Eye (tissue), 1 donor: ENCODE results near the gene IWS1.
"Not testable (repeated sequence)": the region's sequence is repeated elsewhere in the genome, so short reads cannot be mapped to it uniquely, and the experiment has no call there.

ENCODE experiments used
- DNase-seq: peaks from one replicate; pipeline ENCODE4 v3.0.0-alpha.2; 2015

The IWS1 gene

DNA sequence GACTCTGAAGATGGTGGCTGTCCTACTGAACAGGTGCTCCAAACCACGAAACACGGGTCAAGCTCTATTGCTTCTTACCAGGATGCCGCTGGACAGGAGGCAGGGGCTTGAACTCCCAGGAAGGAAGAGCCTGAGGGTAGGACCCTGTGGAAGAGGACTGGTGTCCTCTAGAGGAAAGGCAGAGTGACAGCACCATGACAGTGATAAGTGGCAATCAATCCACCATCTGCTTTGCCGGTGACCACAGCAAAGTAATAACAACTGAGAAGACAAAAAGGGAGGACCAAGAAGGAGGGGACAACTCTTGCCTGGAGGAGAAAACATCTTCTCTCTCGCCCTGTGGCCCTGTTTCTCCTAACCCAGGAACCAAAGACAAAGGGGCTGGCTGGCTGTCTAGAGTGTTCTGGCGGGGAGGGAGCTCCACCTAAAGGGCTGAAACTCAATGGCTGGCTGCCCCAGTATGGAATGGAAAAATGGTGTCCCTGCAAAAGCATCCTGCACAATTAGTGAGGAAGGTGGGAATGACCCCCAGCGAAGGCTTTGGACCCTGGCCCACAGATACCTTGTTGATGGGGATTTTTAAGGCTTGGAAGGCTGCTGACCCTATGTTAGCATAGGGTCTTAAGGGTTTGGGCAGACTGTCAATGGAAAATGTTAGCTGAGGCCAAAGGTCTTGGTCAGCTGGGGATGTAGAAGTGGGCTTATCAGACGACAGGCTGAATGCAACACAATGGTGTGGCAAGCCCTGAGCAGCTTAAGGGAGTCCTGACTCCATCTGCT lies 72.7 kb downstream of the IWS1 start:
- DNase-seq, result no peak

DNA sequence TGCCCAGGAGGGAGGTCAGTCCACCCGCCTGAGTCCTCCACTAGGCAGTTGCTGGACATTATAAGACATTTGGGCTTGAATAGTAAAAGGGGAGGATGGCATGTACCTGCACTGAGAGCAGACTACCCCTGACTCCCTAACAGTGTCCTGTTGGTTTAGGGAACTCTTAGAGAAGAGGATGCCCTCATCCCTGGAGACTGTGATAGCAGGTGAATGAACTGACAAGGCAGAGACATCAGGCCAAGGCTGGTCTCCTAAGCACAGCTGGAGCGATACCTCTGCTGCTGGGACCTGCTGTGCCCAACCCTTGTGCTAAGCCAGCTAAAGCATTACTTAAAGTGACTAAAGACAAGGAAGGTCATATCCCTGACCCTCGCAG lies 73.3 kb downstream of the IWS1 start:
- DNase-seq, result no peak

DNA sequence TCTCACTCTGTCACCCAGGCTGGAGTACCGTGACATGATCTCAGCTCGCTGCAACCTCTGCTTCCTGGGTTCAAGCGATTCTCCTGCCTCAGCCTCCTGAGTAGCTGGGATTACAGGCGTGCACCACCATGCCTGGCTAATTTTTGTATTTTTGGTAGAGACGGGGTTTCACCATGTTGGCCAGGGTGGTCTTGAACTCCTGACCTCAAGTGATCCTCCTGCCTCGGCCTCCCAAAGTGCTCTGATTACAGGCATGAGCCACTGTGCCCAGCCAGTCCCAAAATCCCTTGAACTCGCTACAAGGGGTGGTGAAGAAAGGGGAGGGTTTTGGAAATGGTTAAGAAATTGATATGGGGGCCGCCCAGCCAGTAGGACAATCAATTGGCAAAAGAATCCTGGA lies 73.9 kb downstream of the IWS1 start:
- not testable (repeated sequence) for DNase-seq

DNA sequence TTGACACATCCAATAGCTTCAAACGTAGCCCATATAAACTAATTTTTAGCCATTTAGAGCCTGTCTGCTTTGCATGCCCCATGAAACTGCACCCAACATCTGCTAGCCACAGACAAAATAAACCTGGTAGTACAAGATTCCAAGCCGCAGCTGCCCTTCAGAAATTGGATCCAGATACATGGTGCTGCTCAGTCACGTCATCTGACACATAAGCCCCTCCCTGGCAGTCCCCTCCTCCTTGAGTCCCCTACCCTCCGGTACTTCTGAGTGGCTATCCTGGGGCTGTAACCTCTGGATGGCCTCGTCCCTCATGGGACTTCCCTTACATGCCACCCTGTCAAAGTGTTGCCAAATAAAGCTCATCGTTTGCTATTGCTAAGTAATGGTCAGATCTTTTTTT lies 74.3 kb downstream of the IWS1 start:
- peak; percentile 26 for DNase-seq

DNA sequence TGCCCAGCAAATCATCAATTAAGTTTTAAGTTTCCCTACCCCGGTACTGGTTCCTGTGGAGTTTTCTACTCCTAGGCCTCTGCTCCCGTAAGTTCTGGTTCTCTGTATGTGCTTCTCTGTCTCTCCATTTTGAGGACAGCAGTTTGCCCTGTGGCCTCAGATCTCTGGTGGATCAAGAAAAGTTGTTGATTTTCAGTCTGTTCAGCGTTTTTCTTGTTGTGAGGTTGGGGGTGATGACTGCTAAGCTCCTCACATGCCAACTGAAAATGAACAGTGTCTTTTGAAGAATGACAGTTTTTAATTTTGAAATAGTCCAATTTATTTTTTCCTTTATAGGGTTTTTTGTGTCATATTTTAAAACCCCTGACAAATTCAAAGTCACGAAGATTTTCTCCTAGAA lies 76.4 kb downstream of the IWS1 start:
- no peak for DNase-seq

DNA sequence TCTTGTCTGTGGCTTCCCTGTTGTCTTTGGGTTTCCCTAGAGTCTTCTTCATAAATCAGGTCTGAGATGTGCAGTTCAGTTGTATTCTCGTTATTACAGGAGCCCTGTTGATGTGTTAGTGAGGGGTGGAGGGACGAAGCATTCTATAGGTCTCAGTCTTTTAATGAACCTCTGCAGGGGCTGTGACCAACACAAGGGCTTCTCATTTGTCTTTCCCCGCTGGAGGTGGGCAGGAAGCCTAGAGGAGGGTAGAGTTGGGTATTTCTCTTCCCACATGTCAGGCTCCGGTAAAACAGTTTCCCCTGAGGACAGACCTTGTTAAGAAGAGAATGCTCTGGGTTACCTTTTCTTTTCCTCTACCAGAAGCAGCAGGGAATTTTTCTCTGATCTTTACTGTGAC lies 76.9 kb downstream of the IWS1 start:
- DNase-seq, result no peak

DNA sequence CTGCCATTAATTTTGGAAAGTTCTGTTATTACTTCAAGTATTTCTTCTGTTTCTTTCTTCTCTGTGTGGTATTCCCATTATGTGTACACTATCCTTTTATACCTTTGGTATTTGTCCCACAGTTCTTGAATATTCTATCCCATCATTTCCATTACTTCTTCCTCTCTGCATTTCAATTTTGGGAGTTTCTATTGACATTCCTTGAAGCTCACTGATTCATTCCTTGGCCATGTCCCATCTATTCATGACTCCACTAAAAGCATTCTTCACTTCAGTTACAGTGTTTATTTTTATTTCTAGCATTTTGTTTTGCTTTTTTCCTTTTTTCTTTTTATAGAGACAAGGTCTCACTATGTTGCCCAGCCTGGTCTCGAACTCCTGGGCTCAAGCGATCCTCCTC lies 77.8 kb downstream of the IWS1 start:
- no peak for DNase-seq

DNA sequence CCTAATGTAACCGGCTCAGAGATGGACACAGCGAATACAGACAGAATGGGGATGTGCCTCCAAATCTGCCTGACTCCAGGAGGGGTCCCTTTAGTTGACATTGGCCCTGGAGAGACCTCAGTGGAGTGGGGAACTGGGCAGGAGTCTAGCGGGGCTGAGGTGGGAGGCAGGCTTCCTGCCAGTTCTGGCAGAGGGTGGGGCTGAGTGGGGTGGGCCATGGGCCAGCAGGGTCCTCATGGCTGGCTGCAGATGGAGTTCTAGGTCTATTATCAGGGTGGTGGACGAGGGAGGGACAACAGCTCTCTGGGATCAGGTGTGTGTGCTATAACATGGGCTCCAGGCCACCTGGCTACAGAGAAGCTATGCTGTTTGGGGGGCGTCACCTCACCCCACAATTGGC lies 86.9 kb downstream of the IWS1 start:
- DNase-seq, result no peak

DNA sequence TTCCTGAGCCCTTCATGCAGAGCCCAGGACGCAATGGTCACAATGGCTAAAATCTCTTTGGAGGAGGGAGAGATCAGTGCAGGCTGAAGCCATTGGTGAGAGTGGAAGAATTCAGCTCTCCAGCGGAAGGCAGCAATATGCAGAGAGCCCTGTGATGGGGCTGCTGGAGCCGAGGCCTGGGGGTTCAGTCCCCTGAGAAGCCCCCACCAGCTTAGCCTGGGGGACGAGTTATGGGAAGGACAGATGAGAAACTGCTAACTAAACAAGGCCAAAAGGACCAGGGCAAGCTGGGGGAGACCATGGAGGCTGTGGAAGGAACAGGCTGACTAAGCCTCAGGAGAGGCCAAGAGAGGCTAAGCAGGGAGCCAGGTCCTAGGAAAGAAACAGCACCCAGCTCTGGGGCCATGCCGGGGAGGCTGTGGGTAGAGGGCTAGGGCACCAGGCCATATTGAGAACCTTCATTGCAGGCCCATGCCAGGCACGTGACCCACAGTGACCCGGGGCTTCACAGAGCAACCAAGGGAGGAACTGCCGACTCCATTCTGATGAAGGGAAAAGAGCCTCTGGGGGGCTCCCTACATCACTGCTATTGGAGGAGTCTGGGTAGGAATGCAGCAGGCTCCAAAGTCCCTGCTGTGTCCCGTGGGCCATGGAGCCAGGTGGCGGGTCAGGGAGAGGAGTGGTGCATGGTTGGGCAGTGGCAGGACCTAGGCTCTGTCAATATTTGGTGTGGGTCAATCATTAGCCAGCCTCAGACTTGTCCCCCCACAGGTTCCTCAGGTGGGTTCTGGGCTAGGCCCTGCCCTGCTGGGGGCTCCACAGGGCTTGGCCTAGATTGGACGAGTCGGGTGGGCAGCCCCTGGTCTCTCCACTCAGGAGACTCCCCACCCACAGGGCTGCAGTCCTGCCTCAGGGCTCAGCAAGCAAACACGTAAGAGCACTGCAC lies 88.2 kb downstream of the IWS1 start:
- DNase-seq, result no peak

DNA sequence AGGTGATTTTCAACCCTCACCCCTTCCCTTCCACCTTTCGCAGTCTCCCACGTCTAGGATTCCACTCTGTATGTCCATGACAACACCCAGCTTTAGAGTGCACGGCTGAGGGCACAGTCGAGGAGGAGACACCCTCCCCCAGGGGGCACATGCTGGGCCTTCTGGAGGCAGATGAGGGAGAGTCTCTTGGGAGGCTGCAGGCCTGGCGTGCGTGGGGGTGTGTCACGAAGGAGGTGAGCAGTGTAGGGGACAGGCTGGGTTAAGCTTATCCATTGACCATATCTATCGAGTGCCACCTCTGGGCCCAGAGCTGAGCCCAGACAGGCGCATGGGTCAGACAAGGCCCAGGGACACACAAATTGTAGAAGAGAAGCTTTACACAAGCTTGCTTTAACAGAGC lies 89.2 kb downstream of the IWS1 start:
- DNase-seq, result no peak

DNA sequence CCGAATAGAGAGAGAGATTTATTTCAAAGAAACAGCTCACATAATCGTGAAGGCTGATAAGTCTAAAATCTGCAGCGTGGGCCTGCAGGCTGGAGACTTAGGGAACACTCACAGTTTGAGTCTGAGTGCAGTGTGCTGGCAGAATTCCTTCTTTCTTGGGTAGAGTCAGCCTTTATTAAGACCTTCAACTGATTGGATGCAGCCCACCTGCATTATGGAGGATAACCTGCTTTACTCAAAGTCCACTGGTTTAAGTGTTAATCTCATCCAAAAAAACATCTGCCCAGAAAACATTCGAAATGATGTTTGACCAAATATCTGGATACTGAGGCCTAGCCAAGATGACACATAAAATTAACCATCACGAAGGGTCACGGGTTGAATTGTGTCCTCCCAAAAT lies 91.8 kb downstream of the IWS1 start:
- DNase-seq, result no peak

DNA sequence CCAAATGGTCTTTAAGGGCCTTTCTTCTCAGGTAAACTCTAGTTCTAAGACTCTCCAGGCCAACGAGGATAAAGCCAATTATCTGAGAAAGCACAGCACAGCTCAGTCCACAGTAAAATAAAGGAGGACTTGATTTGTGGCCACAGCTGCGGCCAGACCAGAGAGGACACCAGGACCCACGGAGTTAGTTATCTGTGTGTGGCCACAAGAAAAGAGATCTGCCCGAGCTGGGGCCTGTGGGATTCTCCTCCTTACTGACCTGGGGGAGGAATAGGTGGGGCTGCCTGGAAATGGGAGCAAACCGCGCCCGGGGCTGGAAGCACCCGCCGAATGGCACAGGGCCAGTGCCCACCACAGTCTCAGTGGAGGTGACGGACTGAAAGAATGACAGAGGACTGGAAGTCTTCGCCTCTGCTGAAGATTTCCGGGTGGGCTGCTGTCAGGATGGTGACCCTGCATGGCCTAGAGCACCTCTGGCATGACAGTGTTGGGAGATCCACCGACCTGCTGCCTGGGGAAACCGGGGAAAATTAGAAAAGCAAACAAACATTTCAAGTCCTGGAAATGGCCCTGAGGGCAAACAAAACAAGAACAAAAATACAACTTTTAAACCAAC lies 94.8 kb downstream of the IWS1 start:
- no peak for DNase-seq
